ENCODE measurements around the gene SDHB. TPM values are rescaled to one million over a fixed set of nuclear protein-coding genes. Genes with fewer than 3 reads are reported as not detected.
A peak's percentile ranks its signal among the peaks of the same experiment; 100 is the strongest.

Gene SDHB
- total RNA-seq, 1 experiment from 2014 or later = 336 TPM

DNA sequence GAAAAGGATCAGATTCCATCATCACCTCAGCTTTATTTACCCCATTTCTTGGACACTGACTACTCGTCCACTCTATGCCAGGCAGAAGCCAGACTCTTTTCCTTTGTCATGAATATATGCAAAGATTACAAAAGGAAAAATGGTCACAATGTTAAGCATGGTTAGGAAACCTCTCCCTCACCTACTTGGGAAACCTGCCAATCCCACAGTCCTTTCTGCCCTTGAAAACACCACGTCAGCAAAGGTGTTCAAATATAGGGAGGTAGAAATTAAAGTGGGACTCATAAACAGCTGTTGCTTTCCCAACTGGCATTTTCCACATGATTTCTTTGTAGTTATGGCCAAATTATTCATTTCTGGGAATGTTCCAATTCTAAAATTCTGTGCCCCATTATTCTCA, 25.9 kb downstream of the SDHB start:
- CTCF ChIA-PET = no interaction called here

GRCh38 chr1:17027403-17027802, 26.4 kb downstream of the SDHB start:
- H3K4me1 ChIP-seq (ENCODE audit: insufficient read depth, low read length) = no peaks in the 10 kb centered on the region
- peaks cover under 1% of the 10 kb centered on the region; the same call in 1 of the 2 replicates for H3K79me2 ChIP-seq (ENCODE audit: low read length)
- BruUV-seq (replicated peaks) = no TSS peak
- no peak overlapping the region for H3K9ac ChIP-seq (ENCODE audit: low read length)
- H3K27me3 ChIP-seq (ENCODE audit: low read length) = no peaks in the 10 kb centered on the region
- H3K9me2 ChIP-seq (replicated peaks; ENCODE audit: low read length) = no peaks in the 10 kb centered on the region
- H3K4me2 ChIP-seq (ENCODE audit: low read length) = no peak overlapping the region
- DNase-seq = no peak
- intact Hi-C loops (cut with micrococcal nuclease) = no loop called here
- TF ChIP-seq, protein P1, sequence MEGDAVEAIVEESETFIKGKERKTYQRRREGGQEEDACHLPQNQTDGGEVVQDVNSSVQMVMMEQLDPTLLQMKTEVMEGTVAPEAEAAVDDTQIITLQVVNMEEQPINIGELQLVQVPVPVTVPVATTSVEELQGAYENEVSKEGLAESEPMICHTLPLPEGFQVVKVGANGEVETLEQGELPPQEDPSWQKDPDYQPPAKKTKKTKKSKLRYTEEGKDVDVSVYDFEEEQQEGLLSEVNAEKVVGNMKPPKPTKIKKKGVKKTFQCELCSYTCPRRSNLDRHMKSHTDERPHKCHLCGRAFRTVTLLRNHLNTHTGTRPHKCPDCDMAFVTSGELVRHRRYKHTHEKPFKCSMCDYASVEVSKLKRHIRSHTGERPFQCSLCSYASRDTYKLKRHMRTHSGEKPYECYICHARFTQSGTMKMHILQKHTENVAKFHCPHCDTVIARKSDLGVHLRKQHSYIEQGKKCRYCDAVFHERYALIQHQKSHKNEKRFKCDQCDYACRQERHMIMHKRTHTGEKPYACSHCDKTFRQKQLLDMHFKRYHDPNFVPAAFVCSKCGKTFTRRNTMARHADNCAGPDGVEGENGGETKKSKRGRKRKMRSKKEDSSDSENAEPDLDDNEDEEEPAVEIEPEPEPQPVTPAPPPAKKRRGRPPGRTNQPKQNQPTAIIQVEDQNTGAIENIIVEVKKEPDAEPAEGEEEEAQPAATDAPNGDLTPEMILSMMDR (conservative IDR thresholded peaks at IDR 0.05; ENCODE audit: low read depth, low read length) = no peak
- no peak for TF ChIP-seq EZH2phosphoT487 (IDR thresholded peaks at IDR 0.05; ENCODE audit: borderline replicate concordance, low read length)
- no peak for TF ChIP-seq EZH2 (IDR thresholded peaks at IDR 0.05; ENCODE audit: low read length, unreplicated experiment)
- CTCF ChIA-PET = no interaction called here
- no peak overlapping the region for H2AFZ ChIP-seq (ENCODE audit: low read length)
- no peaks in the 10 kb centered on the region for H3F3A ChIP-seq (ENCODE audit: low read length, unreplicated experiment)
- no peaks in the 10 kb centered on the region for H3K9me3 ChIP-seq (ENCODE audit: low read length)
- ATAC-seq = peak; percentile 80; the same call in 1 of the 2 replicates
- POLR2A ChIA-PET (ENCODE audit: unreplicated experiment) = no interaction called here
- no peak overlapping the region for H3K27ac ChIP-seq (ENCODE audit: low read length)
- no peaks in the 10 kb centered on the region for H4K20me1 ChIP-seq (ENCODE audit: low read length)
- peaks cover 61% of the 10 kb centered on the region for H3K36me3 ChIP-seq (ENCODE audit: low read depth, low read length)
- H3K4me3 ChIP-seq (ENCODE audit: low read length) = no peak overlapping the region

More for the DNA sequence above, 25.9 kb downstream of the SDHB start:
- Histone ChIP-seq H3K79me2 (ENCODE audit: low read length) (peaks cover 4% of the 10 kb centered on the region; the same call in 1 of the 2 replicates), H3K27me3 (ENCODE audit: low read length) (no peaks in the 10 kb centered on the region), H3K9ac (ENCODE audit: low read length) (no peak overlapping the region), H3K4me1 (ENCODE audit: insufficient read depth, low read length) (no peaks in the 10 kb centered on the region), H3K9me3 (ENCODE audit: low read length) (no peaks in the 10 kb centered on the region), H3K4me2 (ENCODE audit: low read length) (no peak overlapping the region), H4K20me1 (ENCODE audit: low read length) (no peaks in the 10 kb centered on the region), H3K27ac (ENCODE audit: low read length) (no peak overlapping the region), H3K36me3 (ENCODE audit: low read depth, low read length) (peaks cover 61% of the 10 kb centered on the region), H3K9me2 (replicated peaks; ENCODE audit: low read length) (no peaks in the 10 kb centered on the region), H3K4me3 (ENCODE audit: low read length) (no peak overlapping the region), H2AFZ (ENCODE audit: low read length) (no peak overlapping the region), H3F3A (ENCODE audit: low read length, unreplicated experiment) (no peaks in the 10 kb centered on the region)
- BruUV-seq (replicated peaks) = no TSS peak
- POLR2A ChIA-PET (ENCODE audit: unreplicated experiment) = no interaction called here
- DNase-seq (no peak), ATAC-seq (no peak)
- TF ChIP-seq, protein P1 (conservative IDR thresholded peaks at IDR 0.05; ENCODE audit: low read depth, low read length) = no peak
- no peak for TF ChIP-seq EZH2phosphoT487 (IDR thresholded peaks at IDR 0.05; ENCODE audit: borderline replicate concordance, low read length)
- TF ChIP-seq EZH2 (IDR thresholded peaks at IDR 0.05; ENCODE audit: low read length, unreplicated experiment) = no peak
- intact Hi-C loops (cut with micrococcal nuclease) = no loop called here

GRCh38 chr1:17024721-17025120, 29.1 kb downstream of the SDHB start:
- no TSS peak for BruUV-seq (replicated peaks)
- Histone ChIP-seq H3K27me3 (ENCODE audit: low read length) (no peaks in the 10 kb centered on the region), H3F3A (ENCODE audit: low read length, unreplicated experiment) (no peaks in the 10 kb centered on the region), H3K4me3 (ENCODE audit: low read length) (no peak overlapping the region), H3K9me3 (ENCODE audit: low read length) (no peaks in the 10 kb centered on the region), H3K4me2 (ENCODE audit: low read length) (no peak overlapping the region), H3K36me3 (ENCODE audit: low read depth, low read length) (peaks cover 73% of the 10 kb centered on the region), H4K20me1 (ENCODE audit: low read length) (no peaks in the 10 kb centered on the region), H3K9me2 (replicated peaks; ENCODE audit: low read length) (no peaks in the 10 kb centered on the region), H3K4me1 (ENCODE audit: insufficient read depth, low read length) (no peaks in the 10 kb centered on the region), H3K79me2 (ENCODE audit: low read length) (no peaks in the 10 kb centered on the region), H2AFZ (ENCODE audit: low read length) (no peak overlapping the region), H3K9ac (ENCODE audit: low read length) (no peak overlapping the region), H3K27ac (ENCODE audit: low read length) (no peak overlapping the region)
- intact Hi-C loops (cut with micrococcal nuclease) = no loop called here
- no peak for ATAC-seq
- TF ChIP-seq EZH2 (IDR thresholded peaks at IDR 0.05; ENCODE audit: low read length, unreplicated experiment) = no peak
- TF ChIP-seq, protein P1 (conservative IDR thresholded peaks at IDR 0.05; ENCODE audit: low read depth, low read length) = no peak
- no peak for TF ChIP-seq EZH2phosphoT487 (IDR thresholded peaks at IDR 0.05; ENCODE audit: borderline replicate concordance, low read length)
- CTCF ChIA-PET = interaction anchor here (0.6 kb wide), 1 partner anchor 829 kb away, joined by 5 read pairs; no protein-coding TSS in a partner anchor
- DNase-seq = no peak
- POLR2A ChIA-PET (ENCODE audit: unreplicated experiment) = no interaction called here
